Ureter (tissue), 1 donor: ENCODE results near the gene MS4A6E. TPM values are rescaled to one million over a fixed set of nuclear protein-coding genes. Genes with fewer than 3 reads are reported as not detected.
"Not testable (repeated sequence)": the region's sequence is repeated elsewhere in the genome, so short reads cannot be mapped to it uniquely, and the experiment has no call there.

Source experiments
- DNase-seq: peaks from one replicate; pipeline ENCODE4 v3.0.0-alpha.2; 2020; ENCODE audit warnings: low spot score
- total RNA-seq: library from RNA; stranded (reverse); gene quantifications from one replicate; pipeline ENCODE4 v1.2.4, GENCODE V29; 2023
- donor health status: DM: yes; HTN: yes; CAD: no.

Gene MS4A6E
- total RNA-seq, 1 donor from 2014 or later, result not detected

DNA sequence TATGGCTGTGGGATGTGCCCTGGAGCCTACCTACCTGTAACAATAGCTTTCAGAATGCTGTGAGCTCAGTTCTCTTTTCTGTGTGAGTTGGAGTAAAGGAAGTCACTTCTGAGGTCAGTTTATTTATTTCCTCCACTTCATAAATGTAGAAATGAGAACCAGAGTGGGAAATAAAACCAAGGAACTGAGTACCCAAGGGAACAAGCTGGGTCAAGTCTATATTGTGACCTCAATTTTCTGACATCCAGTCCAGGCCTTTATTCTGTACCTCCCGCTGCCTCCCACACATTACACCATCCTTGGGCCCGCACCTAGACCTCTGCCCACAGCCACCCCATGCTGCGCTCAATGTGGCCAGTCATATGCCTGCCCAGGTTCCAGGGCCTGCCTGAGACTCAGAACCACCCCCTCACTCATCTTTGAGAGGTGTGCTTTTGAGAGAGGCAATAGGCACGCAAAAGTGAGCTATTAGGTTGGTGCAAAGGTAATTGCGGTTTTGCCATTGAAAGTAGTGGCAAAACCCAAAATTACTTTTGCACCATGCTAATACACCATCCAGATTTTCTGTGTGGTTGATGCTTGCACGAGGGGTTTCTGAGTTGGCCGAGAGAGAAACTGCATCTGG is 9.8 kb downstream of the MS4A6E start:
- DNase-seq, result no peak

DNA sequence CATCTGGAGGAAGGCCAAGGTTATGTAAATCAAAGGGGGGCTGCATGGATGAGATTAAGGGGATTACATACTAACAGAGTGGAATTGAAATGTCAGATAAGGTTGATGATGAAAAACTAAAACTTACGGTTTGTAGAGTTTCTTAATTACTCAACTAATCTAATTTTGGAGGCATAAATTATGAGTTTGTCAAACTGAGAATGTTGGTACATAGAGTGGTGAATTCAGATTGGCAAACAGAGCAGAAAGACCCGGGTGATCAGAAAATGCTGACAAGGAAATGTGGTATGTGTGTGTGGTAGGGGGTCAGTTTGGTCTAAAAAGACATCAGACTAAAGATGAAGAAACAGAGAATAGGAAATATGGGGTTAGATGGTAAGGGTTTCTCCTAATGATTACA is 11.0 kb downstream of the MS4A6E start:
- no peak for DNase-seq

DNA sequence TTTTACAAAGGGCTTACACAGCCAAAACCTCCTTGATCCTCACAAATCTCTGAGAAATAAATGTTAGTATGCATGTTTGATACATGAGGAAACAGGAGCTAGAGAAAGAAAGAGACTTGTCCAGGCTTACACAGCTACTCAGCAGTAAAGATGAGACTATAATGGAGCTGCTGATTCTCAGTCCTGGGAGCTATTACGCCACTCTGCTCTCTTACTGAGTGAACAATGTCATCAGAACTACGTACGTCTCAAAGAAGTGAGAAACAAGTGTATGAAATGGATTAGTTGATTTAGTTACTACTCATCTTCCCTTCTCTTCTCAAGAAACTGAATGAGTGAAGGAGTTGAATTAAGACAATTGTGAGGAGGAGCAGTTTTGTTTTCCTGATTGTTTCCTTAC is 12.3 kb downstream of the MS4A6E start:
- no peak for DNase-seq

- no peak for DNase-seq
These were observed 16.1 kb downstream of the MS4A6E start for GRCh38 chr11:60343094-60343704.

GRCh38 chr11:60344146-60344545 is 17.1 kb downstream of the MS4A6E start:
- DNase-seq, result no peak

GRCh38 chr11:60345489-60345888 is 18.4 kb downstream of the MS4A6E start:
- DNase-seq, result no peak

- no peak for DNase-seq
These were observed 20.2 kb downstream of the MS4A6E start for GRCh38 chr11:60347084-60347797.

DNA sequence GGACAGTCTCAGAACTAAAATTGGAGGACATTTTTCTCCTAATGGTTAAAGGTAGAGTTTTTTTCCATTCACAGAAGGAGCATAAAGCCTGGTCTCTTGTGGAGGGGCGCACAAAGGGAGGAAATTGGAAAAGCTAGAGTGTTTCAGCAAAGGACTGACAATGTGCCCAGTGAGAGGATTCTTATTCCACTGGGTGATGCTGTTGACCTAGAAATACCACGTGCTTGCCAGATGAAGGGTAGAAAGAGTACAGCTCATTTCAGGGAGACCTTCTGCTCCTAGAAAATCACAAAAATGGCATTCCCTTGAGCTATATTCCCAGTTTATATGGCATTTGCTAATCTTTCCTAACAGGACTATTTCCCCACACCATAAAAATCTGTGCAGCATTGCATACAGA is 21.1 kb downstream of the MS4A6E start:
- no peak for DNase-seq

DNA sequence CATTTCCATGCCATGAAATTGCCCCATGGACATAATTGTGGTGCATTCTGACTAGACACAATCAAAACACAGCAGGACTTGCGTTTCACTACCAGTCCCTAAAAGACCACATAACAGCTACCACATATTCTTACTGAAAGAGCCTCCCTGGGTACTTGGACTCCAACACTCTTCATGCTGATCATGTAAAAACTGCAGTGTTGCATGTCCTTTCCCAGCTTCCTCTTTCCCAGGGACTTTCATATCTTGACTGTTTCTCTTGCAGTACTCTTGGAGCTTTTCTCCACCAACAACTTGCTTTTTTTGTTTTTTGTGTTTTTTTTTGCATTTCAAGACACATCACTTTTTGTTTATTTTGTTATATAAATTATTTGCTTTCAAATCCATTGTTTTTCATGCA is 22.9 kb downstream of the MS4A6E start:
- no peak for DNase-seq

- no peak for DNase-seq
These were observed 30.7 kb downstream of the MS4A6E start for GRCh38 chr11:60357771-60358170.

DNA sequence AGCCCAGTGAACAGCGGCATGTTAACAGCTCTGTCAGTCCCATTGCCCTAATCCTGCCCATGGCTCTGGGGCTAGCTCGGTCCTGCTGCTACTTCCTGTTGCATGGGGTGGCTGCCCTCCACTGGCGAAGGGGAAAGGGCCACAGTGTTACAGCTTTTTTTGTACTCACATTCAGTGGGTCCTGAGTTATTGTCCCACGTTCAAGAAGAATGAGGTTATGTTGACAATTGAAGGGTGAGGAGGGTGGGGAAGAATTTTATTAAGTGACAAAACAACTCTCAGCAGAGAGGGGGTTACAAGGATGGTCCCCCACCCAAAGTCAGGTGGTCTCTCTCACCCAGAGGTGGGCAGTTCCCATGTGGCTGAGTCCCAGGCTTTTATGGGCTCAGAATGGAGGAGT is 33.6 kb downstream of the MS4A6E start:
- no peak for DNase-seq

GRCh38 chr11:60362241-60362640 is 35.2 kb downstream of the MS4A6E start:
- no peak for DNase-seq

- DNase-seq, result peak; percentile 63
These were observed 36.8 kb downstream of the MS4A6E start for GRCh38 chr11:60363542-60364470.

GRCh38 chr11:60366262-60366904 is 39.3 kb downstream of the MS4A6E start:
- DNase-seq, result not testable (repeated sequence)

GRCh38 chr11:60367009-60367408 is 40.0 kb downstream of the MS4A6E start:
- DNase-seq, result no peak

- DNase-seq, result no peak
These were observed 40.8 kb downstream of the MS4A6E start for GRCh38 chr11:60367896-60368295.

GRCh38 chr11:60370252-60370810 is 43.3 kb downstream of the MS4A6E start:
- DNase-seq, result no peak

- no peak for DNase-seq
These were observed 43.8 kb downstream of the MS4A6E start for GRCh38 chr11:60370811-60371298.

DNA sequence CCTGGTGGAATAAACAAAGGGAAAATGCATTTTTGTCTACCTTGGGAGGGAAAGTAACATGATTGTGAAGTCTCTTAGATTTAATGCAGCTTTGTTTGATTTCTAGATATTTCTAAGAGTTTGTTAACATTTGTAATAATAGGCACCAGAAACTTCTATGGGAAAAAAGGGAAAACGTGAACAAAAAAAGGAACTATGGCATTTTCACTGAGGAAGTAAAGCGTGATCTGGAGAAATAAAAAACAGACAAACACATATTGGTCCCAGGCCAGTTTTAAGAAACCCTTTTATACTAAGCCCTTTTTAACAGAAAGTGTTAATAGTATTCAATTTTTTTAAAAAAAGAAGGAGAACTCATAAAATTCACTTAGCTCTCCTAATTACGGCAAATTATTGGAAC is 44.3 kb downstream of the MS4A6E start:
- no peak for DNase-seq

DNA sequence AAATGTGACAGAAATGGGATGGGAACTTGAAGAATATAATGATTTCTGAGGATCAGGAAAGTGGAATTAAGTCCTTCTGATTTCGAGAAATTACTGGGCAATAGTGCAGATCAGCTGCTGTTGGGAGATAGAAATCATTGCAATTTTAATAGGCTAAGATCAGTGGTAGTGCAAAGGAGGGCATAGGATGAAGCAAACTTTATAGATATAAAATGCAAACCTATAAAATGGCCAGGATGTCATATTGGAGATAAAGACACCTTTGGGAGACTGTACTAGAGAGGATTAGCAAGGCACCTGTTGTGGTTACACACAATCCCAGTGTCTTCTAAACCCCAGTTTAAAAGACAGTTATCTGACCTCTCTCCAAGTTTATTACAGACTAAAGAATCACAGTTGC is 44.8 kb downstream of the MS4A6E start:
- DNase-seq, result no peak

- DNase-seq, result no peak
These were observed 45.7 kb downstream of the MS4A6E start for GRCh38 chr11:60372767-60373166.
